Mononuclear cell (primary cell): Measurements from ENCODE around the gene TRDMT1. TPM values are rescaled to one million over a fixed set of nuclear protein-coding genes. Genes with fewer than 3 reads are reported as not detected.
"Not testable (repeated sequence)": the region's sequence is repeated elsewhere in the genome, so short reads cannot be mapped to it uniquely, and the experiment has no call there.

Experiments
- H3K27me3 ChIP-seq: 2 replicates; pipeline ENCODE4 v1.6.0; 2011; ENCODE audit warnings: low read length, control low read depth; ENCODE audit not compliant: insufficient read depth
- H3K4me1 ChIP-seq: 2 replicates; pipeline ENCODE4 v1.5.1; 2011; ENCODE audit warnings: mild to moderate bottlenecking, low read length, control low read depth; ENCODE audit not compliant: insufficient read depth
- H3K4me3 ChIP-seq: 2 replicates; pipeline ENCODE4 v1.5.1; 2011; ENCODE audit warnings: mild to moderate bottlenecking, low read length, moderate library complexity
- H3K9me3 ChIP-seq: 2 replicates; pipeline ENCODE4 v1.5.1; 2011; ENCODE audit warnings: low read depth, mild to moderate bottlenecking, control low read depth, low read length
- total RNA-seq: library from RNA; depleted of rRNA; stranded (reverse); fragments of >200 nt; gene quantifications from one replicate; pipeline ENCODE4 v1.2.3, GENCODE V29; 2012

TRDMT1 gene
- total RNA-seq, 1 donor: 24.5 TPM

DNA sequence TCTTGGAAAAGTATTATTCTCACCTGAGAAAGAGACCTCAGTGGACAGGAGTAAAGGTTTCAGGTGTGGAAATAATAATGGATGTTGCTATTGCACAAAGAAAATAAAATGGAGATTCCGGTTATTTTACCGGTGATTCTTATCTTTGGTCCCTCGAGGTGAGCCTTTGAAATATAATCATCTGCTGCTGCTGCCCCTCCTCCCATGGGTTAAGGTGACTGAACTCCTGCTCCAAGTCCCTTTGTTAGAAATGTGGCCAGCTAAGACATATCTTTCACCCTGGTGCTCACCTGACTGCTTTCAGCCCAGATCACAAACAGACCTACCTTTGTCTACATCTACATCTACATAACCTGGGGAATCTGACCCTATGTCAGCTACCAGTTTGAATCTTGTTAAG lies 77.5 kb downstream of the TRDMT1 start:
- Histone ChIP-seq H3K4me3 (no peak overlapping the region), H3K27me3 (no peaks in the 10 kb centered on the region), H3K9me3 (no peaks in the 10 kb centered on the region), H3K4me1 (peaks cover 12% of the 10 kb centered on the region)

GRCh38 chr10:17122726-17123661 lies 78.5 kb downstream of the TRDMT1 start:
- Histone ChIP-seq H3K9me3 (no peaks in the 10 kb centered on the region), H3K4me1 (peaks cover 8% of the 10 kb centered on the region), H3K27me3 (no peaks in the 10 kb centered on the region), H3K4me3 (no peak overlapping the region)

DNA sequence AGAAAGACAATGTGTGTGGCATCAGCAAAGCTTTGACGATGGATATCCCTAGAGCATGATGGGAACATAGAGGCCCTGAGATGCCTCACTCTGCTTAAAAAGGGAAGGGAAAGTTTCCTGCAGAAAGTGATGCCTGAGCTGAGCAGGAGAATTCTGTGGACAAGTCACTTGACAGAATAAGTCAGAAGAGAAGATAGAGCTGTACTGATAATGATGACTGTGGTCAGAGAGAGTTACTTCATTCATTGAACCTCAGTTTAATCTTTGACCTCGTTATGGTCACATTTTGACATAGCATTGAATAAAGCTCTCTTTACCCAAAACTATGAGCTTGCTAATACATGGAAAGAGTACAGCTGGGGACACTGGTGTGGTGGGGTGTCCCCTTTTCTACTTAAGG lies 79.4 kb downstream of the TRDMT1 start:
- no peaks in the 10 kb centered on the region for H3K27me3 ChIP-seq
- H3K9me3 ChIP-seq: no peaks in the 10 kb centered on the region
- H3K4me1 ChIP-seq: peaks cover under 1% of the 10 kb centered on the region
- no peak overlapping the region for H3K4me3 ChIP-seq

GRCh38 chr10:17120694-17121093 lies 80.8 kb downstream of the TRDMT1 start:
- no peaks in the 10 kb centered on the region for H3K4me1 ChIP-seq
- H3K9me3 ChIP-seq: no peaks in the 10 kb centered on the region
- H3K4me3 ChIP-seq: no peak overlapping the region
- H3K27me3 ChIP-seq: no peaks in the 10 kb centered on the region

GRCh38 chr10:17119845-17120244 lies 81.6 kb downstream of the TRDMT1 start:
- H3K4me3 ChIP-seq: no peak overlapping the region
- no peaks in the 10 kb centered on the region for H3K27me3 ChIP-seq
- no peaks in the 10 kb centered on the region for H3K4me1 ChIP-seq
- H3K9me3 ChIP-seq: no peaks in the 10 kb centered on the region

DNA sequence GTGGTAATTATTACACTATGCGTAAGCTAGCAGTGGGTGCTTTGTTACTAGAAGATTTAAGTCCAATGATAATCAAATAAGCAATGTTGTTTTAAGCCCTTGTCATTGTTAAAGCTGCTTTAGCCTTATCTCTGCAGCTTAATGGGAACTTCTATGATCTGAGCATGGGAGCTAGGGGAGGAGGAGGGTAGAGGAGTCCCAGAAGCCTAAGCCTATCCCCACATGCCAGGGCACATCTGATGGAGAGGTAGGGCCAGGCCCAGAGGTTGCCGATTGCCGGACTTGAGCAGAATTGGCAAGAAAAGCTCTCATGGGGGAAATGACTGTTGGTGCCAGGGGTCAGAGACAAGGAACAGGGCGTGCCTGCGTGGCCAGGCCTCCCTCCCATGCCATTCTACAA lies 85.3 kb downstream of the TRDMT1 start:
- no peak overlapping the region for H3K4me3 ChIP-seq
- no peaks in the 10 kb centered on the region for H3K4me1 ChIP-seq
- H3K27me3 ChIP-seq: no peaks in the 10 kb centered on the region
- H3K9me3 ChIP-seq: no peaks in the 10 kb centered on the region

DNA sequence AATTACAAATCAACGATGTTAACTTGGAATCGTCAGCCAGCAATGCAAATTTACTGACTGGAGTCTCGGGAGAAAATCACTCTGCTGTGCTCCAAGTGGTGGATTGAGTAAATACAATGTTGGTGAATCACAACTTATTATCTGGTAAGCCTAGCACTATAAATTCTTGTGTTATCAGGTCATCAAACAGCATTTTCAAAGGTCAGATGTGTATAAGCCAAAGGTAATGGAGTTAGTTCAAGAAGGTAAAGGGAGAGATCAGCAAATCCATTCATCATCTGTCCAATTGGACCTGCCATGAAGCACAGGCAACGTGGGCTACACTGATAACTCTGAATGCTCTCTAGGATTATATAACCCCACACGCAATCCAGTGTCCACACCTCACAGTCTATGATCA lies 85.8 kb downstream of the TRDMT1 start:
- Histone ChIP-seq H3K4me3 (no peak overlapping the region), H3K27me3 (no peaks in the 10 kb centered on the region), H3K9me3 (no peaks in the 10 kb centered on the region), H3K4me1 (no peaks in the 10 kb centered on the region)

GRCh38 chr10:17114878-17115444 lies 86.5 kb downstream of the TRDMT1 start:
- not testable (repeated sequence) for H3K27me3 ChIP-seq, H3K4me1 ChIP-seq, H3K4me3 ChIP-seq, H3K9me3 ChIP-seq

GRCh38 chr10:17113889-17114540 lies 87.5 kb downstream of the TRDMT1 start:
- Histone ChIP-seq H3K4me1 (no peaks in the 10 kb centered on the region), H3K27me3 (no peaks in the 10 kb centered on the region), H3K4me3 (no peak overlapping the region), H3K9me3 (no peaks in the 10 kb centered on the region)

DNA sequence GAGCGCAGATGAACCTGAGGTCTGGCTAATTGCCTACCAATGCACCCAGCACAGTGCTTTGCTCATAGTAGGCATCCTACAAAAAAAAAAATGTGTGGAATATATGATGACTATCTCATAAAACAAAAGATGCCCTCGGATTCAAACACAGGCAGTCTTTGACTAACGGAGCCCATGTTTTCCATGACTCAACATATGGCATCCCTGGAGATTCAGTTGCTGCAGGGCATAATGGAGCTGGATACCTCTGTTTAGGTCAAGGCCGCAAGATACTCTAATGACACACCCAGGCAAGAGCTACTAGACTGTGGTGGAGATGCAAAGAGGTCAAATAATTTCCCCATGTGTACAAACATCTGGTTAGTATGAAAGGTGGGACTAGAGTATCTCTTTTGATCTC lies 88.1 kb downstream of the TRDMT1 start:
- no peaks in the 10 kb centered on the region for H3K9me3 ChIP-seq
- no peaks in the 10 kb centered on the region for H3K27me3 ChIP-seq
- no peaks in the 10 kb centered on the region for H3K4me1 ChIP-seq
- no peak overlapping the region for H3K4me3 ChIP-seq

- Histone ChIP-seq H3K4me3 (no peak overlapping the region), H3K4me1 (no peaks in the 10 kb centered on the region), H3K9me3 (no peaks in the 10 kb centered on the region), H3K27me3 (no peaks in the 10 kb centered on the region)
Measured at GRCh38 chr10:17112566-17112965, 88.9 kb downstream of the TRDMT1 start.

DNA sequence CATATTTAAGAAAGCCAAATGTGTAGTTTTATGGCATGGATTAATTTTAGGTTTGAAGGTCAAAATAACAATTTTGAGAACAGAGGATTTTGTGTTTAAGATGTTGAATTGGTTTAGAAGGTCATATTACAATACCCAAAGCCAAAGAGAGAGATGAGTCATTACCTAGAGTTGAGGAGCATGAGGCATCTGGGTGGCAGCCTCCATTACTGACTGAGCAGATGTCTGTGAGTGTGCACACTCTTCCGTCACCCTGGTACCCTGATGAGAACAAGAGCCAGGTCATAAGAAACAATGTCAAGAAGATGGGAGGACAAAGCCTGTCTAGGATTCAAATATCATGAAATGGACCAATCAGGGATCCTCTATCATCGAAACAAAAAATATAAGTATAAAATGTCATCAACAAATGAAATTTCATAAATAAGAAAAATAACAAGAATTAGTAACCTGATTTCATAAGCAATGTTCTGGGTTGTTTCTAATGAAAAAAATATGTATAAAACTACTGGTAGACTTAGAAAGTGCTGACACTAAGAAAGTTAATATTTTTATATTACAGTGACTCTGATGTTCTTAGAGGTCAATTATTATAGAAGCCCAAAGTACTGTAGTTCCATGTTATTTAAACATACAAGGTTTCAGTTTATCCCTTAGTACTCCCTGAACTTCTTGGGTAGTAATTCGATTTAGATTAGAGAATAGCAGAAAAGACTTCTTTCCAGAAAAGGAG lies 91.8 kb downstream of the TRDMT1 start:
- H3K27me3 ChIP-seq: no peaks in the 10 kb centered on the region
- no peaks in the 10 kb centered on the region for H3K4me1 ChIP-seq
- no peak overlapping the region for H3K4me3 ChIP-seq
- H3K9me3 ChIP-seq: no peaks in the 10 kb centered on the region

DNA sequence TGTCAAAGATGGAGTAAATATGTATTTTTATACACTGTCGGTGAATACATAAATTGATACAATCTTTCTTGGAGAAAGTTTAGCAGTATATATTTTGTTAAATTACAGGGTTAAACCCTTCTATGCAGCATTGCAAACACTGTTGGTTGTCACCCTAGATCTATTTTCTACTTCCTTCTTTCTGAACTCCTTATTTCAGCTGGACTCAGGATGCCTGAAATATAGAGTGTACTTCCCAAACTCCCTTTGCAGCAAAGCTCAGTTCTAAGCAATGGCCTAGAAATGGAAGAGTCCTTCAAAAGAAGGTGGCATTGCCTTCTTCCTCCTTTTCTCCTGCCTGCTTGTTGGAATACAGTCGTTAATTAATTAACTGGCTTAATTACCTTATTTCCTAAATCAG lies 92.4 kb downstream of the TRDMT1 start:
- Histone ChIP-seq H3K4me3 (no peak overlapping the region), H3K27me3 (no peaks in the 10 kb centered on the region), H3K4me1 (no peaks in the 10 kb centered on the region), H3K9me3 (no peaks in the 10 kb centered on the region)

DNA sequence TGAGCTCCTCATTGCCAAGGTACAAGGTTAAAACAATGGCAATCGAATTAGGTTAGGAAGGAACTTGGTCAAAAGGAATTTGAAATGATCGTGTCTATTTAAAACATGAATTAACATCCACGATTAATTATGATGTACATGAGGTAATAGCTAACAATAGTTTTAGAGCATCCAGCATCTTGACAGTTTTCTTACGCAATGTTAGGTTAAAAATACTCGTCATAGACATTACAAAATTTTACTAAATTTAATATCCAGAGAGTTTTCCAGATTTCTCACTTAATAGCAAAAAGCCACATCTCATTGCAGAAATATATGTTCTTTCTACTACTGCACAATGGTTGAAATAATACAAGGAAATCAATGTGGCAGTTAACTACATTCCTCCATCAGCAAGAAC lies 94.5 kb downstream of the TRDMT1 start:
- H3K27me3 ChIP-seq: no peaks in the 10 kb centered on the region
- no peaks in the 10 kb centered on the region for H3K9me3 ChIP-seq
- H3K4me1 ChIP-seq: no peaks in the 10 kb centered on the region
- no peak overlapping the region for H3K4me3 ChIP-seq

GRCh38 chr10:17101910-17102266 lies 99.6 kb downstream of the TRDMT1 start:
- Histone ChIP-seq H3K9me3 (no peaks in the 10 kb centered on the region), H3K4me3 (no peak overlapping the region), H3K4me1 (no peaks in the 10 kb centered on the region), H3K27me3 (no peaks in the 10 kb centered on the region)
